Colon (tissue), 2 donors: ENCODE measurements around the gene TRNP1.
"Not testable (repeated sequence)": the region's sequence is repeated elsewhere in the genome, so short reads cannot be mapped to it uniquely, and the experiment has no call there.

Experiments used
- FAIRE-seq: peaks from 2 replicates; lab custom pipeline; 2012; peaks lifted over from hg19 to GRCh38; lab: Jason Lieb, UNC
- donor health status: control.
- donor health status: control.

The TRNP1 gene

GRCh38 chr1:26972821-26973220, 20.7 kb upstream of the TRNP1 start:
- no peak for FAIRE-seq

GRCh38 chr1:26976621-26977510, 16.6 kb upstream of the TRNP1 start:
- FAIRE-seq = no peak

- no peak for FAIRE-seq
These were observed 14.6 kb upstream of the TRNP1 start for GRCh38 chr1:26978901-26979300.

GRCh38 chr1:26981146-26981846, 12.2 kb upstream of the TRNP1 start:
- no peak for FAIRE-seq

GRCh38 chr1:26983863-26984262, 9.6 kb upstream of the TRNP1 start:
- FAIRE-seq = no peak

- no peak for FAIRE-seq
These were observed 9.2 kb upstream of the TRNP1 start for GRCh38 chr1:26984291-26984690.

GRCh38 chr1:26986658-26987057, 6.8 kb upstream of the TRNP1 start:
- no peak for FAIRE-seq

GRCh38 chr1:26989403-26990109, 3.9 kb upstream of the TRNP1 start:
- FAIRE-seq = not testable (repeated sequence)

- FAIRE-seq = no peak
These were observed 2.0 kb upstream of the TRNP1 start for GRCh38 chr1:26991310-26992116.

- FAIRE-seq = no peak
These were observed 711 bp downstream of the TRNP1 start for GRCh38 chr1:26994020-26994786.

GRCh38 chr1:26994787-26995517, 1.5 kb downstream of the TRNP1 start:
- no peak for FAIRE-seq

GRCh38 chr1:26996024-26996423, 2.5 kb downstream of the TRNP1 start:
- FAIRE-seq = no peak

GRCh38 chr1:26996665-26997064, 3.2 kb downstream of the TRNP1 start:
- FAIRE-seq = no peak

- FAIRE-seq = no peak
These were observed 5.2 kb downstream of the TRNP1 start for GRCh38 chr1:26998429-26999300.

- no peak for FAIRE-seq
These were observed 6.0 kb downstream of the TRNP1 start for GRCh38 chr1:26999440-26999987.

- no peak for FAIRE-seq
These were observed 6.8 kb downstream of the TRNP1 start for GRCh38 chr1:27000090-27000816.

- no peak for FAIRE-seq
These were observed 7.4 kb downstream of the TRNP1 start for GRCh38 chr1:27000817-27001460.
